ENCODE measurements around the gene TRIM60.
A peak's percentile ranks its signal among the peaks of the same experiment; 100 is the strongest.
"Not testable (repeated sequence)": the region's sequence is repeated elsewhere in the genome, so short reads cannot be mapped to it uniquely, and the experiment has no call there.

TRIM60 gene

GRCh38 chr4:165053645-165054044 lies 21.8 kb downstream of the TRIM60 start, which contains the start of gene TRIM75:
TRIM75 (plus strand) TSS chr4:165053866; CDS start chr4:165059148, 5,282 bp downstream.
- no peak for DNase-seq (ENCODE audit: low read depth)

- no peak for DNase-seq (ENCODE audit: low read depth)
Observed at GRCh38 chr4:165055601-165056000, 23.8 kb downstream of the TRIM60 start.

- no peak for DNase-seq (ENCODE audit: low read depth)
Observed at GRCh38 chr4:165058666-165059065, 26.9 kb downstream of the TRIM60 start.

GRCh38 chr4:165059386-165059785 lies 27.6 kb downstream of the TRIM60 start:
- no peak for DNase-seq (ENCODE audit: low read depth)

- peak; percentile 1 for DNase-seq (ENCODE audit: low read depth)
Observed at GRCh38 chr4:165060938-165061337, 29.1 kb downstream of the TRIM60 start.

- no peak for DNase-seq (ENCODE audit: low read depth)
Observed at GRCh38 chr4:165070560-165070959, 38.8 kb downstream of the TRIM60 start.

GRCh38 chr4:165073346-165073745 lies 41.5 kb downstream of the TRIM60 start:
- DNase-seq (ENCODE audit: low read depth): not testable (repeated sequence)

GRCh38 chr4:165077034-165077578 lies 45.3 kb downstream of the TRIM60 start:
- no peak for DNase-seq (ENCODE audit: low read depth)

GRCh38 chr4:165079476-165079875 lies 47.7 kb downstream of the TRIM60 start:
- DNase-seq (ENCODE audit: low read depth): no peak

GRCh38 chr4:165084787-165085186 lies 53.0 kb downstream of the TRIM60 start:
- DNase-seq (ENCODE audit: low read depth): not testable (repeated sequence)

- no peak for DNase-seq (ENCODE audit: low read depth)
Observed at GRCh38 chr4:165085946-165086345, 54.1 kb downstream of the TRIM60 start.

- DNase-seq (ENCODE audit: low read depth): no peak
Observed at GRCh38 chr4:165088366-165088765, 56.6 kb downstream of the TRIM60 start.
